ENCODE data around the gene ERFL.

Gene ERFL

GRCh38 chr19:41911889-41912731 is 16.1 kb downstream of the ERFL start:
- no peak for TF ChIP-seq CTCF (IDR thresholded peaks at IDR 0.05)
- Histone ChIP-seq H3K36me3 (peaks cover 24% of the 10 kb centered on the region), H3K4me3 (ENCODE audit: low read depth in 1 of 2, low read length in 1 of 2) (no peak overlapping the region), H3K9me3 (no peaks in the 10 kb centered on the region), H3K27me3 (peaks cover 67% of the 10 kb centered on the region), H3K27ac (no peak overlapping the region), H3K4me1 (ENCODE audit: control insufficient read depth in 1 of 2, insufficient read depth in 1 of 2, low read depth in 1 of 2, low read length in 1 of 2) (no peaks in the 10 kb centered on the region)

DNA sequence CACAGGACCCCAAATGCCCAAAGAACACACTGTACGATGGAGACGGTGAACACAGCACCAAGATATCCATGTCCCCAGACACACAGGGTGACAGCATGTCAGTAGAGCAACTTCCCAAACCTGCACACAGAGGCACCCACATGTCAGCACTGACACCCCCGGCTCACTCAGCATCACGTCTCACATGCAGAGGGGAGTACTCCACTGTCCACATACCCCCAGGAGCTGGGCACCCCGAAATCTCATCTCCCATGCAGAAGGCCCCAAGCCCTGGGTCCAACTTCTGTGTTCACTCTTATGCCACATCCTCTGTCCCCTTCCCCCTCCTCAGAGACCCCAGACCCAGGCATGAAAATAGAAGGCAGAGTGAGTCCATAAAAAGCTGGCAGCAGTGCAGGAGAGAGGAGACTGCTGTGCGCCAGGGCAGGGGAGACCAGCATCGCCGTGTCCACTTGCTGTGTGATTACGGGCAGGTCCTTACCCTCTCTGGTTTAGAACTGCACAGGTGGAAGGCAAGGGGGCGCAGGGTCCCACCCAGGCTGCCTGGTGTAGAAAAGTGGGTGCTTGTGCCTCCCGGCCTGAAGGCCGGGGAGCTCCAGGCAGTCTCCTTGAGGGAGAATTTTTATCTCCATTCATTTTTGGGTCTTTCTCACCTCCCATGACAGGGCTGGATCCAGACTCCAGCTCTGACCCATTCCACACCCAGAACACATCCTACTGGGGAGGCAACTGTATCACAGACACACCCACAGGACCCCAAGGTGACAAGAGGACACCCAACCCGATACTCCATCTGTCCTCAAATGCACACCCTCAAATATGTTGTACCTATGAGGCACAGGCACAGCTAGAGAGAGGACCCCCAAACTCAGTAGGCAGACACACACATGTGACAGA is 17.0 kb downstream of the ERFL start:
- H3K27ac ChIP-seq, result no peak overlapping the region
- peaks cover 58% of the 10 kb centered on the region for H3K27me3 ChIP-seq
- H3K4me3 ChIP-seq (ENCODE audit: low read depth in 1 of 2, low read length in 1 of 2), result no peak overlapping the region
- peaks cover 33% of the 10 kb centered on the region for H3K36me3 ChIP-seq
- no peaks in the 10 kb centered on the region for H3K9me3 ChIP-seq
- no peaks in the 10 kb centered on the region for H3K4me1 ChIP-seq (ENCODE audit: control insufficient read depth in 1 of 2, insufficient read depth in 1 of 2, low read depth in 1 of 2, low read length in 1 of 2)
- no peak for TF ChIP-seq CTCF (IDR thresholded peaks at IDR 0.05)

DNA sequence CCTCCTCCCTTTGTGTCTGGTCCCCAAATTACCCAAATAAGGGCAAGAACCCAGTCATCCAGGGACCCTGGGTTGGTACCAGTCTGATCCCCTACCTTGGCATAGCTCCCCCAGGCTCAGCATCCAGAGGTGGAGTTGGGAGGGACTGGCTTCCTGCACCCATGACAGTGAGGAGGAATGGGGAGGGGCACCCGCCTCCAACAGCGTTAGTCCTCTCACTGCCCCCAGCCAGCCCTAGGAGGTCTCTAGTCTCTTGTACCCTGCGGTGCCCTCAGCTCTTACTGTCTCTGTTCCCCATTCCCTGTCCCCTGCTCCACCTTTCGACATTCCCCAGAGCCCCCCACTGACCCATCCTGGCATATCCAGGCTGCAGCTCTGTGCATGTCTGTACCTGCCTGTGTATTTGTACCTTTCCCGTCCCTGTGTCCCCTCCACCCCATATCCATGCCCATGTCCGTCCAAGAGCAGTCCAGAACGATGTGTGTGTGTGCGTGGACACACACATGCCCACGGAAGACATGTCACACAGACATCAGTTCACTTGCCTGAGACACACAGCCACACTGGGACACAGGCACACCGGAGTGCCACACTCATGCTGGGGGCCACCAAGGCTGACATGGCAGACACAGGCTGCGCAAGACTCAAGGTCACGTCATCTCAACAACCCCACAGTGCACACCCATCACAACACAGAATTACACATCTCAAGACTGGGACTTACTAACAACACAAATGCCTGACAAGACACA is 17.8 kb downstream of the ERFL start:
- Histone ChIP-seq H3K36me3 (peaks cover 41% of the 10 kb centered on the region), H3K27ac (no peak overlapping the region), H3K4me3 (ENCODE audit: low read depth in 1 of 2, low read length in 1 of 2) (no peak overlapping the region), H3K4me1 (ENCODE audit: control insufficient read depth in 1 of 2, insufficient read depth in 1 of 2, low read depth in 1 of 2, low read length in 1 of 2) (no peaks in the 10 kb centered on the region), H3K27me3 (peaks cover 50% of the 10 kb centered on the region), H3K9me3 (no peaks in the 10 kb centered on the region)
- no peak for TF ChIP-seq CTCF (IDR thresholded peaks at IDR 0.05)

DNA sequence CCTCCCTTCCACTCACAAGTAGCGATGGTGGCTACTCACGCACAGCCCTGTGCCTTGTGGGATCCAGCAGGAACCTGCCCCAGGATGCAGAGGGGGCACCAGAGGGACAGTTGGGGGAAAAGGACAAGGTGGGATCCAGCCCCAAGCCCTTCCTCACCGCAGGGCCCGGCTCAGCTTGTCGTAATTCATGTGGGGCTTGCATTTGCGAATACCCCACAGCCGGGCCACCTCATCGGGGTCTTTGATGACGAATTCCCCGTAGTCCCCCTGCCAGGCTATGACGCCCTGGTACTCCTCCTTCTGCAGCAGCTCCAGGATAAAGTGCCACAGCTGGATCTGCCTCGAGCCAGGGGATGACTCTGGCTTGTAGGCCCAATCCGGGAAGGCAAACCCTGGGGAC is 18.5 kb downstream of the ERFL start:
- Histone ChIP-seq H3K9me3 (no peaks in the 10 kb centered on the region), H3K27me3 (peaks cover 43% of the 10 kb centered on the region), H3K36me3 (peaks cover 48% of the 10 kb centered on the region), H3K4me1 (ENCODE audit: control insufficient read depth in 1 of 2, insufficient read depth in 1 of 2, low read depth in 1 of 2, low read length in 1 of 2) (no peaks in the 10 kb centered on the region), H3K4me3 (ENCODE audit: low read depth in 1 of 2, low read length in 1 of 2) (no peak overlapping the region), H3K27ac (no peak overlapping the region)
- TF ChIP-seq CTCF (IDR thresholded peaks at IDR 0.05), result no peak

DNA sequence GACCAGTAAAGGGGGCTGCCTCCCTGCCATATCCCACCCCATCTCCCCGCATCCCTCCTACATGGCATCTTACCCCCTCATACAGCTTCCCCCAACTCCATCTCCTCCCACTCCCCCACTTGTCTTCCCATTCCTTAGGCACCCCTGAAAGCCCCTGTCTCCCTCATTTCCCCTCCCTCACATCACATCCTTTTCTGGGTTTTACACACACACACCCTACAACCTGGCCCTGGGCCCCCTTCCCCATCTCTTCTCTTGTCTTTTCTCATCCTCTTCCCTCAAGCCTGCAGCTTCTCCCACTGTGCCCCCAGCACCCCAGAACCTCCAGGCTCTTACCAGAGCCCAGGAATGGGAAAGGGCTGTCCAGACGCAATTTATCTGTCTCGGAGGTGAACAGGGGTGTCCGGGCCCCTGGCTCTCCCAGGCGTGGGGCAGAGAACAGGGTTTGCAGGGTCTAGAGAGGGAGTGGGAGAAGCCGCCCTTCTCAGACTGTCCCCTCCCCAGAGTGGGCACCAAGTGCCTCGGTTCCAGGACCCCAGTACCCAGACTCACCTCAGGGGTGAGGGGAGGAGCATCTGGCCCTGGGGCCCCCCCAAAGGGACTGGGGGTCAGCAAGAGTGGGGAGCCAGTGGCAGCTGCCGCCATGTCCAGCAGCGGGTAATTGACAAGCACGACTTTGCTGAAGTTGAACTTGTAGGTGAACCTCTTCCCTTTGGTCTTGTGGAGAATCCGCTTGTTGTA is 19.4 kb downstream of the ERFL start:
- Histone ChIP-seq H3K4me1 (ENCODE audit: control insufficient read depth in 1 of 2, insufficient read depth in 1 of 2, low read depth in 1 of 2, low read length in 1 of 2) (no peaks in the 10 kb centered on the region), H3K27ac (no peak overlapping the region), H3K9me3 (no peaks in the 10 kb centered on the region), H3K27me3 (peaks cover 35% of the 10 kb centered on the region), H3K36me3 (peaks cover 57% of the 10 kb centered on the region), H3K4me3 (ENCODE audit: low read depth in 1 of 2, low read length in 1 of 2) (no peak overlapping the region)
- TF ChIP-seq CTCF (IDR thresholded peaks at IDR 0.05), result no peak

Data from neutrophil (primary cell).